Fibroblast of lung (primary cell): ENCODE measurements around the gene ELMO2. TPM values are rescaled to one million over a fixed set of nuclear protein-coding genes. Genes with fewer than 3 reads are reported as not detected.

Experiments
- DNase-seq, 2 donors: peaks; one replicate each; pipeline versions ENCODE4 v3.0.0 to v3.0.0-alpha.2; 2010; ENCODE audit warnings: low read depth in 2 of 2
- H2AFZ ChIP-seq: 2 replicates; pipeline ENCODE4 v1.5.1; 2012; ENCODE audit warnings: low read length, control low read depth, inconsistent platforms
- H3K27ac ChIP-seq: 2 replicates; pipeline ENCODE4 v1.5.1; 2011; ENCODE audit warnings: low read length, control low read depth; ENCODE audit not compliant: insufficient read depth
- H3K27me3 ChIP-seq: 2 replicates; pipeline ENCODE4 v1.5.1; 2011; ENCODE audit warnings: mild to moderate bottlenecking, low read length; ENCODE audit not compliant: control insufficient read depth, insufficient read depth
- H3K36me3 ChIP-seq: 2 replicates; pipeline ENCODE4 v1.5.1; 2011; ENCODE audit warnings: low read length; ENCODE audit not compliant: control insufficient read depth, insufficient read depth
- H3K4me1 ChIP-seq: 2 replicates; pipeline ENCODE4 v1.5.1; 2011; ENCODE audit warnings: low read length; ENCODE audit not compliant: control insufficient read depth, insufficient read depth; ENCODE audit errors: extremely low read depth
- H3K4me2 ChIP-seq: 2 replicates; pipeline ENCODE4 v1.5.1; 2011; ENCODE audit warnings: low read length, control low read depth; ENCODE audit not compliant: insufficient read depth; ENCODE audit errors: extremely low read depth
- H3K4me3 ChIP-seq, 4 experiments: fragments of 200-600 bp in 1 of 4; sonication (generic) in 1 of 4; replicated peaks in 1 of 4; 2 replicates each; pipeline ENCODE4 v1.5.1; 2011 to 2016; ENCODE audit warnings: low read length in 4 of 4, low read depth in 3 of 4, mild to moderate bottlenecking in 3 of 4, control low read depth in 2 of 4, inconsistent platforms in 1 of 4, mixed read lengths in 1 of 4; ENCODE audit not compliant: insufficient read depth in 1 of 4; ENCODE audit errors: control extremely low read depth in 1 of 4
- H3K79me2 ChIP-seq: 2 replicates; pipeline ENCODE4 v1.5.1; 2012; ENCODE audit warnings: mild to moderate bottlenecking, low read length, inconsistent platforms; ENCODE audit not compliant: control insufficient read depth, insufficient read depth
- H3K9ac ChIP-seq: 2 replicates; pipeline ENCODE4 v1.5.1; 2011; ENCODE audit warnings: mild to moderate bottlenecking, low read length, control low read depth; ENCODE audit not compliant: insufficient read depth
- H3K9me3 ChIP-seq: 2 replicates; pipeline ENCODE4 v1.5.1; 2012; ENCODE audit warnings: low read depth, low read length; ENCODE audit not compliant: control insufficient read depth, insufficient read depth
- H4K20me1 ChIP-seq: 2 replicates; pipeline ENCODE4 v1.5.1; 2011; ENCODE audit warnings: low read length; ENCODE audit not compliant: control insufficient read depth, insufficient read depth; ENCODE audit errors: extremely low read depth
- EZH2 ChIP-seq: IDR thresholded peaks from 2 replicates; pipeline ENCODE4 v1.5.1; 2012; ENCODE audit warnings: low read length, control low read depth, mild to moderate bottlenecking; ENCODE audit errors: missing control alignments
- polyA minus RNA-seq: library from RNA; depleted of rRNA, polyadenylated mRNA; stranded (reverse); fragments of >200 nt; gene quantifications from 2 replicates; pipeline ENCODE4 v1.2.3, GENCODE V29; 2011; ENCODE audit warnings: low replicate concordance
- polyA plus RNA-seq, 2 donors: library from polyadenylated mRNA; depleted of rRNA in 1 of 2; stranded (reverse) in 1 of 2; unstranded in 1 of 2; fragments of >200 nt; gene quantifications; 2 replicates each; pipeline ENCODE4 v1.2.1, GENCODE V29; 2011 to 2012; ENCODE audit warnings: missing spikeins in 1 of 2
- total RNA-seq: library from RNA; depleted of rRNA; stranded (reverse); fragments of >200 nt; gene quantifications from 2 replicates; pipeline ENCODE4 v1.2.1, GENCODE V29; 2014
- TF ChIP-seq, protein P1 (sequence below), 2 donors: IDR thresholded peaks in 1 of 2; conservative IDR thresholded peaks in 1 of 2; 1 replicate in 1 of 2; 2 replicates in 1 of 2; pipeline ENCODE4 v1.5.1; 2011 to 2012; ENCODE audit warnings: low read length in 2 of 2, control low read depth in 1 of 2, inconsistent platforms in 1 of 2, low read depth in 1 of 2, mild to moderate bottlenecking in 1 of 2

ELMO2 gene, protein sequence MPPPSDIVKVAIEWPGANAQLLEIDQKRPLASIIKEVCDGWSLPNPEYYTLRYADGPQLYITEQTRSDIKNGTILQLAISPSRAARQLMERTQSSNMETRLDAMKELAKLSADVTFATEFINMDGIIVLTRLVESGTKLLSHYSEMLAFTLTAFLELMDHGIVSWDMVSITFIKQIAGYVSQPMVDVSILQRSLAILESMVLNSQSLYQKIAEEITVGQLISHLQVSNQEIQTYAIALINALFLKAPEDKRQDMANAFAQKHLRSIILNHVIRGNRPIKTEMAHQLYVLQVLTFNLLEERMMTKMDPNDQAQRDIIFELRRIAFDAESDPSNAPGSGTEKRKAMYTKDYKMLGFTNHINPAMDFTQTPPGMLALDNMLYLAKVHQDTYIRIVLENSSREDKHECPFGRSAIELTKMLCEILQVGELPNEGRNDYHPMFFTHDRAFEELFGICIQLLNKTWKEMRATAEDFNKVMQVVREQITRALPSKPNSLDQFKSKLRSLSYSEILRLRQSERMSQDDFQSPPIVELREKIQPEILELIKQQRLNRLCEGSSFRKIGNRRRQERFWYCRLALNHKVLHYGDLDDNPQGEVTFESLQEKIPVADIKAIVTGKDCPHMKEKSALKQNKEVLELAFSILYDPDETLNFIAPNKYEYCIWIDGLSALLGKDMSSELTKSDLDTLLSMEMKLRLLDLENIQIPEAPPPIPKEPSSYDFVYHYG
- 36.2 and 43.8 TPM in 2 replicates for total RNA-seq
- 33.7 and 36.9 TPM in 2 replicates for polyA plus RNA-seq
- 26.3 and 28.4 TPM in 2 replicates for polyA plus RNA-seq (2012)
- 76.3 and 87.8 TPM in 2 replicates for polyA minus RNA-seq

DNA sequence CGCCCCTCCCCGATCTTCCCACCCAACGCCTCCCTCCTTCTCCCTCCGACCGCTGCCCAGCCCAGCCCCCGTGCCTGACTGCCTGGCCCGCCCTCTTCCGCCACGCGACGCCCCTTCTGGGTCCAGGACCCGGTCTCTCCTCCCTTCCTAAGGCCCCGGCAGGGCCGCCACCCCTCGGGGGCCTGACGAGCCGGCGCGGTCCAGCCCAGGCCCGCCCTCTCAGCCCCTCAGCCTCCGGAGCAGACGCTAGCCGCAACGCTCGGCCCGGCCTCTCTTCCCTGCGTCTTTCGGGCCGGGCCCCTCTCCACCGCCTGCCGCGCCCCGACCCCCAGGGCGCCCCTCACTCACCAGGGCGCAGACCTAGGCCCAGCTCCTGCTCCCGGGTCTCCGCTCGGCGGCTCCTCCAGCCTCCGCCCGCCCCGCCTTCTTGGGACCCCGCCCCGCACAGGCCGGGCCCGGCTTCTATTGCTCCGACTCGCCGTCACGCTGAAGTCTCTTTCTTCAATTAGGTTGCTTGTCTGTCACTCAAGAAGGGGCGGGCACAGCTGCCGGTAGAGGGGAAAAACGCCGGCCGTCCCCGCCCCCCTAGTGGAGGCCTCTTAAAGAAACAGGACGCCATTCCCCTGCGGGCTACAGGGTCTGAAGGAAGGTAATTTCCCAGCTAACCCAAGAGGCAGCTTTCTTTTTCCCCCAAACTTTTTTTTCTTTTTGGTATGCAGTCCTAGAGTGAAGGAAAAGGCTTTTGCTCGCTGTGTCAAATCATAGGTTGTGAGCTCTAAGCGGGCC, at the start of gene ELMO2:
ELMO2 (minus strand) TSS at position 416 of the 786 bp plus-strand sequence. CDS start 12,133 bp downstream, outside the sequence.
- Histone ChIP-seq H3K4me1 (peaks cover 7% of the 10 kb centered on the region), H2AFZ (peak within 1 kb of the TSS; percentile 89), H3K4me2 (peak within 1 kb of the TSS; percentile 78), H3K79me2 (peaks cover 31% of the 10 kb centered on the region), H3K27me3 (no peaks in the 10 kb centered on the region), H3K9ac (peak within 1 kb of the TSS; percentile 82), H3K27ac (peak within 1 kb of the TSS; percentile 64), H3K9me3 (no peaks in the 10 kb centered on the region), H3K36me3 (no peaks in the 10 kb centered on the region), H3K4me3 (peak within 1 kb of the TSS; percentile 80 to 88 (median 83)), H4K20me1 (no peaks in the 10 kb centered on the region)
- no peak for TF ChIP-seq EZH2
- TF ChIP-seq, protein P1, sequence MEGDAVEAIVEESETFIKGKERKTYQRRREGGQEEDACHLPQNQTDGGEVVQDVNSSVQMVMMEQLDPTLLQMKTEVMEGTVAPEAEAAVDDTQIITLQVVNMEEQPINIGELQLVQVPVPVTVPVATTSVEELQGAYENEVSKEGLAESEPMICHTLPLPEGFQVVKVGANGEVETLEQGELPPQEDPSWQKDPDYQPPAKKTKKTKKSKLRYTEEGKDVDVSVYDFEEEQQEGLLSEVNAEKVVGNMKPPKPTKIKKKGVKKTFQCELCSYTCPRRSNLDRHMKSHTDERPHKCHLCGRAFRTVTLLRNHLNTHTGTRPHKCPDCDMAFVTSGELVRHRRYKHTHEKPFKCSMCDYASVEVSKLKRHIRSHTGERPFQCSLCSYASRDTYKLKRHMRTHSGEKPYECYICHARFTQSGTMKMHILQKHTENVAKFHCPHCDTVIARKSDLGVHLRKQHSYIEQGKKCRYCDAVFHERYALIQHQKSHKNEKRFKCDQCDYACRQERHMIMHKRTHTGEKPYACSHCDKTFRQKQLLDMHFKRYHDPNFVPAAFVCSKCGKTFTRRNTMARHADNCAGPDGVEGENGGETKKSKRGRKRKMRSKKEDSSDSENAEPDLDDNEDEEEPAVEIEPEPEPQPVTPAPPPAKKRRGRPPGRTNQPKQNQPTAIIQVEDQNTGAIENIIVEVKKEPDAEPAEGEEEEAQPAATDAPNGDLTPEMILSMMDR (conservative IDR thresholded peaks at IDR 0.05 in 1 of 2, IDR thresholded peaks at IDR 0.05 in 1 of 2; ENCODE audit: low read depth in 1 of 2, low read length in 2 of 2), result no peak
- peak; percentile 96 to 97 for DNase-seq

DNA sequence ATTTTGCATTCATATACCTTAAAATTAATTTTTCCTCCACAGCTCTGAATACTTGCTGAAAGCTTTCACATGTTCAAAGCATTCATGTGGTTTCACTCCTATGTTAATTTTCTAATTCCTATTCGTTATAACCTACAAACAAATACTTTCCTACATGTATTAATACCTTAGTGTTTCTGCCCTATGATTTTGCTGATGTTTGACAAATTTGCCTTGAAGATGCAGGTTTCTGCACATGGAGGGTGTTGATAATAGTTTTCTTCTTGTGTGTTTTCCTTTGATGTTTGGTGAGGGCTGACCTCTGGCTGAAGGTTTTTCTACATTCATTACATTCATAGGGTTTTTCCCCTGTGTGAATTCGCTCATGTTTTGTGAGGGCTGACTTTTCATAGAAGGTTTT, 49.3 kb upstream of the ELMO2 start:
- H3K79me2 ChIP-seq, result no peaks in the 10 kb centered on the region
- H2AFZ ChIP-seq, result no peak overlapping the region
- H3K27ac ChIP-seq, result no peak overlapping the region
- no peaks in the 10 kb centered on the region for H3K9me3 ChIP-seq
- H3K27me3 ChIP-seq, result peaks cover 3% of the 10 kb centered on the region
- DNase-seq, result no peak
- no peak overlapping the region for H3K4me2 ChIP-seq
- no peaks in the 10 kb centered on the region for H4K20me1 ChIP-seq
- no peaks in the 10 kb centered on the region for H3K36me3 ChIP-seq
- no peak overlapping the region for H3K4me3 ChIP-seq
- no peaks in the 10 kb centered on the region for H3K4me1 ChIP-seq
- TF ChIP-seq EZH2, result no peak
- TF ChIP-seq, protein P1 (conservative IDR thresholded peaks at IDR 0.05 in 1 of 2, IDR thresholded peaks at IDR 0.05 in 1 of 2; ENCODE audit: low read depth in 1 of 2, low read length in 2 of 2), result no peak
- H3K9ac ChIP-seq, result no peak overlapping the region
